ENCODE data around the gene MALL. TPM values are rescaled to one million over a fixed set of nuclear protein-coding genes. Genes with fewer than 3 reads are reported as not detected.

The MALL gene
- total RNA-seq, 1 donor from 2014 or later: 0.79 TPM

DNA sequence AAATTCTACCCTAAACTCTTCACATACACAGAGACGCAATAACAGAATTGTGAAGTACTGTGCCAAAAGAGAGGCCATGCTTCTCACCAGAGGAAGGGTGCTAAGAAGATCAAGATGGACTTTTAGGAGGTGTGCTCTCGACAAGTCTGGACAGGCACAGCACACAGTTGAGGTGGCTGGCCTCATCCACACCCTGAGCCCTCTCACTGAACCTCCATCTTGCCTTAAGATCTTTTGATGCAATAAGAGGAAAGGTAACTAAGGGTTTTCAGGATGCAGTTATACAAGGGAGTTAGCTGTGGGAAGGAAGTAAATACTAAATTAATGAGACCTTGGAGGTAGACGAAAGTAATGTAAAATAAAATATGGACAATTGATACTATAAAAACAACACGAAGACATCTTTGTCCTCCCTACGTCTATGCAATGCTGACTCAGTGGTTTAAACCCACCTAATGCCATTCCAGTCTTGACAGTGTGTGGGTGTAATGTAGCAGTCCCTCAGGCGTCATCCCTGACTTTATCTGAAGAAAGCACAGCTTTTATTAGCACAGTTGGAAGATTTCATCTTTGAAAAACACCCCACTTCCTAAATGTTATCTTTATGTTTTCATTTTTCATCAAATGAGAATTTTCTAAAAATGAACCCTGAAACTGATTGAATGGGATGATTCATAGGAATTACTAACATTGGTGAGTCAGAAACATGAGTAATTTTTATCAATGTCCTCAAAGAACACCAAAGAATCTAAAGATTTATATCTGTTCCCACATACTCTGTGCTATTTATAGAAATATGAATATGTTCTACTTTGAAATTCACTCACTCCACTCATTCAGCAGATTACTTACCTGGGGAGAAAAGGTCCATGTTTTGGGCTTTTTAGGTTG, 34.0 kb upstream of the MALL start:
- Mint-ChIP-seq H3K4me3 (no peak overlapping the region), H3K9me3 (peaks cover 9% of the 10 kb centered on the region)
- TF ChIP-seq, protein P1, sequence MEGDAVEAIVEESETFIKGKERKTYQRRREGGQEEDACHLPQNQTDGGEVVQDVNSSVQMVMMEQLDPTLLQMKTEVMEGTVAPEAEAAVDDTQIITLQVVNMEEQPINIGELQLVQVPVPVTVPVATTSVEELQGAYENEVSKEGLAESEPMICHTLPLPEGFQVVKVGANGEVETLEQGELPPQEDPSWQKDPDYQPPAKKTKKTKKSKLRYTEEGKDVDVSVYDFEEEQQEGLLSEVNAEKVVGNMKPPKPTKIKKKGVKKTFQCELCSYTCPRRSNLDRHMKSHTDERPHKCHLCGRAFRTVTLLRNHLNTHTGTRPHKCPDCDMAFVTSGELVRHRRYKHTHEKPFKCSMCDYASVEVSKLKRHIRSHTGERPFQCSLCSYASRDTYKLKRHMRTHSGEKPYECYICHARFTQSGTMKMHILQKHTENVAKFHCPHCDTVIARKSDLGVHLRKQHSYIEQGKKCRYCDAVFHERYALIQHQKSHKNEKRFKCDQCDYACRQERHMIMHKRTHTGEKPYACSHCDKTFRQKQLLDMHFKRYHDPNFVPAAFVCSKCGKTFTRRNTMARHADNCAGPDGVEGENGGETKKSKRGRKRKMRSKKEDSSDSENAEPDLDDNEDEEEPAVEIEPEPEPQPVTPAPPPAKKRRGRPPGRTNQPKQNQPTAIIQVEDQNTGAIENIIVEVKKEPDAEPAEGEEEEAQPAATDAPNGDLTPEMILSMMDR (conservative IDR thresholded peaks at IDR 0.05): no peak

DNA sequence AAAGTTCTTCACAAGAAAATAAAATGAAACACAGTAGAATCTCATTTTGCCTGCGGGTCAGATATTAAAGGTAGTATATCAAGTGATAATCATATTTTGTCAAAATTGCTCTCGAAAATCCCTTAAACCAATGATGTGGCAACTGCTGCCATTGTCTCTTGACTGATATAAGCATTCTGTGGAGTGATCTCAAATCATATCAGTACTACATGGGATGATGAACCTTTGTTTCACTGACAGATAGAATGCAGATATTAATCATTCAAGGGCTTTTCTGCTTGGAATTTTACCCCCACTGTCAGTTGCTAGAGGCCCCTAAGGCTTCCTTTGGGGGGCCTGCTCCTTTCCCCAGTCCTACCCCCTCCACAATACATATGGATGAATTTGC, 31.3 kb upstream of the MALL start:
- no peak for DNase-seq (ENCODE audit: low read depth, low spot score)
- Mint-ChIP-seq H3K4me3 (no peak overlapping the region), H3K27me3 (ENCODE audit: low read depth) (no peaks in the 10 kb centered on the region), H3K36me3 (ENCODE audit: low read depth) (peaks cover 2% of the 10 kb centered on the region), H3K27ac (ENCODE audit: unreplicated experiment) (no peak overlapping the region), H3K4me1 (no peaks in the 10 kb centered on the region), H3K9me3 (no peaks in the 10 kb centered on the region)
- TF ChIP-seq, protein P1 (conservative IDR thresholded peaks at IDR 0.05): no peak

More for the DNA sequence above, 34.0 kb upstream of the MALL start:
- H3K27me3 Mint-ChIP-seq (ENCODE audit: low read depth): no peaks in the 10 kb centered on the region
- no peak overlapping the region for H3K27ac Mint-ChIP-seq (ENCODE audit: unreplicated experiment)
- DNase-seq (ENCODE audit: low read depth, low spot score): no peak
- H3K36me3 Mint-ChIP-seq (ENCODE audit: low read depth): peaks cover 17% of the 10 kb centered on the region
- no peaks in the 10 kb centered on the region for H3K4me1 Mint-ChIP-seq

DNA sequence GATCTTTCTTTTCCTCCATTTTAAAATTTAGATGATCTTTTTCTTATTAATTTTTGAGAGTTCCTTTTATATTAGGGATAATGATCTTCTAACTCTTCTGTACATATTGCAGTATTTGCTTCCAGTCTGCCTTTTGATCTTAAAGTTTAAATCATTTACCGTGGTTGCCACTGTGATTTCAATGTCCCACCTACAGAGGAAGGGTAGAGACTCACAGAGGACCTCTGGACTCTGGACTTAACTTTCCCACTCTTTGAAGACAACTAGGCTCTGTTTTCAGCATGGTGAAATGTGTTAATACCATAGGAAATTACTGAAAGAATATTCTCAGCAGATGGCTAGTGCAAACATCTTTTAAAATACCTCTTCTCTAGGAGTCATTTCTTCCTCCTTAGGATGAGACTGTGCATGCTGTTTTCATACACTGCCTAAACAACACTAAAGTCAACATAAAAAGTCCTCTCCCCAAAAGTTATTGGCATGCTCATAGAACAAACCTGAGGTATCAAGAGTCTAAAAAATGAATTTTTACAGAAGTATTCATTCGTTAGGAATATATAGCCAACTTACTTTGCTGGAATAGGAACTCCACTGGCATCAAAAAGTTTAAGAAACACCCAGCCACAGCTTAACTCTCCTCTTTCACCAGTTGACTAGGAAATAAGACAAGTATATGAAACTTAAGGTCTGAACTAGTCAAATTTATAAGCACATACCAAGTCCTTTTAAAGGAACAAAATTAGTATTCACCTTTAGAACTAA, 30.7 kb upstream of the MALL start:
- DNase-seq (ENCODE audit: low read depth, low spot score): no peak
- TF ChIP-seq, protein P1 (conservative IDR thresholded peaks at IDR 0.05): no peak
- no peak overlapping the region for H3K27ac Mint-ChIP-seq (ENCODE audit: unreplicated experiment)
- H3K27me3 Mint-ChIP-seq (ENCODE audit: low read depth): no peaks in the 10 kb centered on the region
- H3K36me3 Mint-ChIP-seq (ENCODE audit: low read depth): peaks cover 2% of the 10 kb centered on the region
- no peak overlapping the region for H3K4me3 Mint-ChIP-seq
- no peaks in the 10 kb centered on the region for H3K4me1 Mint-ChIP-seq
- no peaks in the 10 kb centered on the region for H3K9me3 Mint-ChIP-seq

DNA sequence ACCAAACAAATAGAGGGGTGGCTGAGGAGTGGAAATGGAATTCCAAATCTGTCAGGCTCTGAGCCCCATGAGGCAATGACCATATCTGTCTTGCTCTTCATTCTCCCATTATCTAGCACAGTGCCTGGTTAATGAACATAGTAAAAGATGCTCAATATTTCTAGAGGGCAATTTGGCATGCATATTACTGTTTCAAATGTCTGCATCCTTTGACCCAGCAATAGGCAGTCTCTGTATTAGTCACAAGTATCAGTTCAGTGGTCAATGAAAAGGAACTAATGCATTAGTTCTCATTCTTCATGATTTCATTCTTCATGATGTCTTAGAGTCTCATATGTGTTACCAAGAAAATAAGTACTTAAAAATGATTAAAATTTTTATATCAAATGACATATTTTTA, 28.4 kb upstream of the MALL start:
- TF ChIP-seq, protein P1 (conservative IDR thresholded peaks at IDR 0.05): no peak
- peaks cover 2% of the 10 kb centered on the region for H3K36me3 Mint-ChIP-seq (ENCODE audit: low read depth)
- no peak overlapping the region for H3K27ac Mint-ChIP-seq (ENCODE audit: unreplicated experiment)
- no peaks in the 10 kb centered on the region for H3K9me3 Mint-ChIP-seq
- no peaks in the 10 kb centered on the region for H3K27me3 Mint-ChIP-seq (ENCODE audit: low read depth)
- DNase-seq (ENCODE audit: low read depth, low spot score): no peak
- H3K4me3 Mint-ChIP-seq: no peak overlapping the region
- H3K4me1 Mint-ChIP-seq: no peaks in the 10 kb centered on the region

DNA sequence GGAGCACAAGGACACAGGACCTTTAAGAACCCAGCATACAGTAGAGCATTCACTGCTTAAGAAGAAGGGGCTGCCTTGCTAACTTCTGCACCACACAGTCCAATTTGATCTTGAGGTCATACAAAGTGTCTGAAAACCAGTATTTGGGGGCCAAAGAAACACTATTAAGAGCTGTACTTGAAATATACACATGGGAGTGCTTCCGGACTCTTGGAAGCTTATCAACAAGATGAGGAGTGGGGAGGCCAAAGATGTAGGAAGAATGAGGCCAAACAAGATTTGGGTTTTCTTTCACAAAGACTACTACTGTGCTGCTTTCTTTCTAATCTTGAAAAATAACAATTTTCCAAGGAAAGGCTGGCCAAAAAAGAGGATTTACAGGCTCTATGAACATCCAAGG, 24.8 kb upstream of the MALL start:
- Mint-ChIP-seq H3K27me3 (ENCODE audit: low read depth) (no peaks in the 10 kb centered on the region), H3K4me3 (no peak overlapping the region), H3K9me3 (no peaks in the 10 kb centered on the region), H3K4me1 (no peaks in the 10 kb centered on the region), H3K27ac (ENCODE audit: unreplicated experiment) (no peak overlapping the region), H3K36me3 (ENCODE audit: low read depth) (no peaks in the 10 kb centered on the region)
- DNase-seq (ENCODE audit: low read depth, low spot score): no peak
- TF ChIP-seq, protein P1 (conservative IDR thresholded peaks at IDR 0.05): no peak

All from neural crest cell (in vitro differentiated cells).